GM20000 (cell line): ENCODE measurements around the gene PDE7B.

ENCODE experiments used
- DNase-seq: peaks from one replicate; pipeline ENCODE4 v3.0.0; 2012; ENCODE audit warnings: low spot score
- CTCF ChIP-seq: IDR thresholded peaks from 2 replicates; pipeline ENCODE4 v1.5.1; 2012; ENCODE audit warnings: mild to moderate bottlenecking, control low read depth; ENCODE audit errors: extremely low read depth, missing control alignments

PDE7B gene

GRCh38 chr6:135993361-135993760 is 141.9 kb downstream of the PDE7B start:
- TF ChIP-seq CTCF, result no peak

GRCh38 chr6:135994857-135995544 is 143.5 kb downstream of the PDE7B start:
- DNase-seq, result no peak
- TF ChIP-seq CTCF, result no peak

More at GRCh38 chr6:135993361-135993760, 141.9 kb downstream of the PDE7B start:
- no peak for DNase-seq

GRCh38 chr6:135995545-135995898 is 144.0 kb downstream of the PDE7B start:
- no peak for DNase-seq
- no peak for TF ChIP-seq CTCF

GRCh38 chr6:135996668-135997067 is 145.2 kb downstream of the PDE7B start:
- DNase-seq, result no peak
- TF ChIP-seq CTCF, result no peak

- no peak for TF ChIP-seq CTCF
- DNase-seq, result no peak
Observed at GRCh38 chr6:135999393-135999792, 147.9 kb downstream of the PDE7B start.

- TF ChIP-seq CTCF, result no peak
- no peak for DNase-seq
Observed at GRCh38 chr6:136007345-136007744, 155.8 kb downstream of the PDE7B start.

GRCh38 chr6:136011475-136011874 is 160.0 kb downstream of the PDE7B start:
- no peak for DNase-seq
- TF ChIP-seq CTCF, result no peak
